ENCODE data around the gene TRIM47.

Gene TRIM47

GRCh38 chr17:75828076-75828400, 50.3 kb downstream of the TRIM47 start:
- DNase-seq = no peak

- peak; percentile 66 for DNase-seq
These were observed 50.9 kb downstream of the TRIM47 start for GRCh38 chr17:75827308-75828075.

GRCh38 chr17:75826561-75827307, 51.6 kb downstream of the TRIM47 start:
- no peak for DNase-seq

GRCh38 chr17:75825748-75826370, 52.5 kb downstream of the TRIM47 start:
- DNase-seq = no peak

GRCh38 chr17:75825149-75825552, 53.2 kb downstream of the TRIM47 start:
- DNase-seq = no peak

GRCh38 chr17:75824666-75825065, 53.7 kb downstream of the TRIM47 start:
- DNase-seq = no peak
